GM12865 (cell line): Measurements from ENCODE around the gene UBASH3A.

ENCODE experiments used
- DNase-seq: peaks from one replicate; pipeline ENCODE4 v3.0.0; 2010; ENCODE audit warnings: low read depth
- H3K4me3 ChIP-seq: 2 replicates; pipeline ENCODE4 v1.5.1; 2011; ENCODE audit warnings: mild to moderate bottlenecking, low read depth, low read length, control low read depth
- TF ChIP-seq, protein P1 (sequence below): IDR thresholded peaks from 2 replicates; pipeline ENCODE4 v1.5.1; 2011; ENCODE audit warnings: low read length, control low read depth, low read depth, inconsistent platforms; ENCODE audit not compliant: insufficient read depth; ENCODE audit errors: missing control alignments

The UBASH3A gene

DNA sequence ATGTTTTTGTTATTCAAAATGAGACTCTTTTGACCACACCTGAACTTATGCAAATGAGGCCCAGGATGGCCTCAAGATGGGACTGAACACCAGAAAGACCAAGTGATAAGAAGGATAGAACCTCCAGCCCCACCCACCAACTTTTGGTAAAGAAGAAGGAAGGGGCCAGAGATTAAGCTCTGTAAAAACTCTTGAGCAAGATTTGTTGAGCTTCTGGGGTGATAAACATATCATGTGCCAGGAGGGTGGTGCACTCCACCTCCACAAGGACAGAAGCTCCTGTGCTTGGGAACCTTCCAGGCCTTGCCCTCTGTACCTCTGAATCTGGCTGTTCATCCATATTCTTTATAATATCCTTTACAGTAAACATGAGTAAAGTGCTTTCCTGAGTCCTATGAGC, 87.0 kb downstream of the UBASH3A start:
- H3K4me3 ChIP-seq = no peak overlapping the region
- no peak for DNase-seq
- TF ChIP-seq, protein P1, sequence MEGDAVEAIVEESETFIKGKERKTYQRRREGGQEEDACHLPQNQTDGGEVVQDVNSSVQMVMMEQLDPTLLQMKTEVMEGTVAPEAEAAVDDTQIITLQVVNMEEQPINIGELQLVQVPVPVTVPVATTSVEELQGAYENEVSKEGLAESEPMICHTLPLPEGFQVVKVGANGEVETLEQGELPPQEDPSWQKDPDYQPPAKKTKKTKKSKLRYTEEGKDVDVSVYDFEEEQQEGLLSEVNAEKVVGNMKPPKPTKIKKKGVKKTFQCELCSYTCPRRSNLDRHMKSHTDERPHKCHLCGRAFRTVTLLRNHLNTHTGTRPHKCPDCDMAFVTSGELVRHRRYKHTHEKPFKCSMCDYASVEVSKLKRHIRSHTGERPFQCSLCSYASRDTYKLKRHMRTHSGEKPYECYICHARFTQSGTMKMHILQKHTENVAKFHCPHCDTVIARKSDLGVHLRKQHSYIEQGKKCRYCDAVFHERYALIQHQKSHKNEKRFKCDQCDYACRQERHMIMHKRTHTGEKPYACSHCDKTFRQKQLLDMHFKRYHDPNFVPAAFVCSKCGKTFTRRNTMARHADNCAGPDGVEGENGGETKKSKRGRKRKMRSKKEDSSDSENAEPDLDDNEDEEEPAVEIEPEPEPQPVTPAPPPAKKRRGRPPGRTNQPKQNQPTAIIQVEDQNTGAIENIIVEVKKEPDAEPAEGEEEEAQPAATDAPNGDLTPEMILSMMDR = no peak

DNA sequence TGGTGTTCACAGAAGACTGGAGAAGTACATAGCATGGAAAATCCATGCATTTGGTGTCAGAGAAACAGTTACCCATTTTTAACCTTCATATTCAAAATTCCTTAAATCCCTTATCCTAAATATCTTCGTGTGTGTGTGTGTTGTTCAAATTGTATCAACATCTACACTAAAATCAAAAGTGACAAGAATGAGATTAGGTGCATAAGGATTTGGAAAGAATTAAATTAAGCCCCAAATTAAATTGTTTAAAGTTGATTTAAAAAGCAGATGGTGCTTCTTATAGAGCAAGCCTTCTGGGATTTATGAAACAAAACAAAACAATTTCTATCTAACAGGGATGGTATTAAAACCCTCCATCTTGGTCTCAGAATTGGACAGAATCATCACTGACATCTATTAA, 87.6 kb downstream of the UBASH3A start:
- no peak for DNase-seq
- H3K4me3 ChIP-seq = no peak overlapping the region
- TF ChIP-seq, protein P1 = no peak

DNA sequence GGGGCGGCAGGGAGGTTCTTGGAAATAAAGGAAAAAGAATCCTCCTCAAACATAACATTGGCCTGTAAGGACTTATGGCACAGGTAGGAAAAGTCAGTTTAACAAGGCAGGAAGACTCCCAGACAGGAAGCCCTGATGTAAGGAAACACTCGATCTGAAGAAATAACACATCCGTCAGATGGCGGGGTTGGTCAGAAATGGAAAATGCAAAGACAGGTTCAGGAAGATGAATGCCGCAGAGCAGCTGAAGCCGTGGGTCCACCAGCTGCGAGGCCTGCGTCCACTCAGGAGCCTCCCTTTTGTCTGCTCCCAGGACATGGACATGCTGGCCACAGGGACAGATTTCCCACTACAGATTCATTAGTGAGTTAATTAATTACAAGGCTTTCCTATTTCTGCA, 88.5 kb downstream of the UBASH3A start:
- DNase-seq = no peak
- TF ChIP-seq, protein P1 = no peak
- no peak overlapping the region for H3K4me3 ChIP-seq

DNA sequence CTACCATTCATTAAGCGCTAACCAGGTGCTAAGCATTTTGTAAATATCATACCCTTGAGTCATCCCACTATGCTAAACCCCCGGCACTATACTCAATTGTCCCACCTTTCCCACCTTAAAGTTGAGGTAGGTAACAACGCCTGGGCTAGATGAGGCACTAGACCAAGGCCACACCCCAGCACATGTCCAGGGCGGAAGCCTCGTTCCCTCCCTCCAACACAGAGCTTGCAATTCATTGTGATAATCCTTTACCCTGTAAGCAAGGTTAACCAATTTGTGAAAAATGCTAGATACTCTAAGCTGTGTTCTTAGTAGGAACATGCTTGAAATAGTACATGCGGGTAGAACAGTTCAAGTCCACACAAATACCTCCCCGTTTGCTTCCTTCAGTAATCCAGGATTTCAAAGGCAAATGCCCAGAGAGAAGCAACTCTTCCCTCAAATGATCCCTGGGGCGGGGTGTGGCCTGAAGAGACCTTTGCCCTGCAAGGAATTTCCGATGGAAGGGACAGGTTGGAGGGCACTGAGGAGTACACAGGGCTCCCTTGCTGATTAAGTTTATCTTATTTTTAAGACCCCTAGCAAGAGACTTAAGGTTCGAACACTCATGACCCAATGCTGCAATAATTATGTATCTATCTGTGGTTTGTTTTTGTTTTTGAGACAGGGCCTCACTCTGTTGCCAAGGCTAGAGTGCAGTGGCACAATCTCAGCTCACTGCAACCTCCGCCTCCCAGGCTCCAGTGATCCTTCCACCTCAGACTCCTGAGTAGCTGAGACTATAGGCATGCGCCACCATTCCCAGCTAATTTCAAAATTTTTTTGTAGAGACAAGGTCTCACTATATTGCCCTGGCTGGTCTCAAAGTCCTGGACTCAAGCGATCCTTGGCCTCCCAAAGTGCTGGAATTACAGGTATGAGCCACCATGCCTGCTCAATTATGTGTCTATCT, 89.7 kb downstream of the UBASH3A start:
- DNase-seq = no peak
- no peak overlapping the region for H3K4me3 ChIP-seq
- TF ChIP-seq, protein P1 = no peak

DNA sequence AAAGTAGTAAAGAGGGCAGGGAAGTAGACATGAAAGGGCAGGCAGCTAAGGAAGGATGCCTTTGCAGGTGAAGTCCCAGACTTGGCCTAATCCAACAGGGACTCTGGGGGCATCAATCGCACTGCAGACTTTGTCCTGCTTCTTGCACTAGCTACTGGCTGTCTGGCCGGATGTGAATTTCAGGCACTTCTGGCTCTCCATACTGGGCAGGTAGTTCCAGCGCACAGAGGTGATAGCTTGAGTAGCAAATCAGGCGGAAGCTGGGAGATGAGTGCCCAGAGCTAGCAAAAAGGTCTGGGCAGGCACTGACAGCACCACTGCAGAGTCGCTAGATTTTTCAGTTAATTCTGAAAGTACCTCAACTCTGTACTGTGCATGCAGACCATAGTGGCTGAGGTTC, 91.3 kb downstream of the UBASH3A start:
- no peak for DNase-seq
- TF ChIP-seq, protein P1 = no peak
- no peak overlapping the region for H3K4me3 ChIP-seq

DNA sequence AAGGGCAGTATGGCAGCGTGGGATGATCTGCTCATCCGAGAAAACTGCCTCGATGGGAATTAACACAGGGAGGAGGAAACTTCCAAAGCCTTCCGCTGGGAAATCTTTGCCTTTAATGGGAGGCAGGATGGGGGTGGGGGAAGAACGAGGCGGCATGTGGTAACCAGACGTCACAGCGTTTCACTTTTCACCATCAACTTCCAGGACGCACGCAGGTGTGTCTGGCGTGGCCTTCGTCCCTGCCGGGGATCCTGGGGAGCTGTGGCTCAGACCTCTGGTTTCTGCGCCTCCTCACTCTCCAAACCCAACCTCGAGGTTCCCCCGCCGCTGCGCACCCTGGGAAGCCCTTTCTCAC, 92.0 kb downstream of the UBASH3A start:
- peak overlapping the region; percentile 94 for H3K4me3 ChIP-seq
- TF ChIP-seq, protein P1 = no peak
- no peak for DNase-seq
